ENCODE measurements around the gene AATK. TPM values are rescaled to one million over a fixed set of nuclear protein-coding genes. Genes with fewer than 3 reads are reported as not detected.

The AATK gene
- total RNA-seq, 2 donors from 2014 or later: 3.3 to 4.3 TPM

DNA sequence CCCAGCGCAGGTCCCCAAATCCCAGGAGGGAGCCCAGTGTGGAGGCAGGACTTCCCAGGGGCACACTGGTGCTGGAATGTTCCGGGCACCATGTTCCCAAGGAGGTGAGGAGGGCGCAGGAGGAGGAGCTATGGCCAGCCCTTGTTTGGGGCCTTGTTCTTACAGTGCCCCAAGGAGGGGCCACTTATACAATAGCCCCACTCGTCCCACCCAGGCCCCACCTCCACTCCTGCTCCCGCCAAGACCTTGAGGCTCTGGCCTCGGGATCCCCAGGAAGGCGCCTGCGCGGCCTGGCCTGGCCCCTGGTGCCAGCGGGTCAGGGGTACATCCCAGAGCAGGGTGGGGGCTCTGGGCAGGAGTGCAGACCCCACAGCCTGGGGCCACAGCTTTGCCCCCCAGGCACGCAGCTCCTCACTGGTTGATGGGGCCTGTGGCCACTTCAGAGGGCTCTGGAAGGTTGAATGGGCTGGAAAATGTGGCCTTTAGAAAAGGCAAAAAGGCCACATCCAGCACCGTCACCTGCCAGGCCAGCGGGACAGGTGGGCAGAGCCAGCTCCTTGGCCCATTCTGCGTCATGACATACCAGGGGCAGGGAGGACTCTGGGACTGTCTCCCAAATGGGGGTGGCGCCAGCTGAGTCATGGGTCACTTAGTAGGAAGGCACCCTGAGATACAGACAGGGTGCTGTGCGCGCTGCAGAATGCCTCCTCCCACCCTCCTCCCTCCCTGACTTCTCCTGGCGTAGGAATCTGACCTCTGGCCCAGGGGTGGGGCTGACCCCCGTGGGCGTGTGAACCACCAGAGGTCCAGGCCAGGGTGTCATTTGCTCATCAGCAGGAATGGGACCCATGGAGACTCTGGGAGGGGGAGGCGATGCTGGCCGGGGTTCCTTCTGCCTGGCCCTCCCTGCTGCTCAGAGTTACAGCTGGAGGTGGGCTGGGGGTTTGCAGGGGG is 33.0 kb downstream of the AATK start:
- no peak for DNase-seq
- Histone ChIP-seq H3K27me3 (ENCODE audit: control insufficient read depth, insufficient read depth, low read length, poor library complexity, severe bottlenecking) (no peaks in the 10 kb centered on the region), H3K4me1 (ENCODE audit: control insufficient read depth, insufficient read depth, low read length) (no peaks in the 10 kb centered on the region), H3K9ac (ENCODE audit: extremely low read depth, low read length, poor library complexity, severe bottlenecking) (no peak overlapping the region), H3K36me3 (ENCODE audit: control insufficient read depth, insufficient read depth, low read length) (no peaks in the 10 kb centered on the region), H3K9me3 (ENCODE audit: control insufficient read depth, low read length) (no peaks in the 10 kb centered on the region), H3K27ac (ENCODE audit: low read depth, low read length) (no peak overlapping the region), H3K4me3 (ENCODE audit: low read length) (no peak overlapping the region)
- WGBS, 2 experiments (ENCODE audit: insufficient coverage in 1 of 2, insufficient read length in 1 of 2): 93 to 96% methylated on average over 10 to 22 of the region's 22 CpGs
- H3K9me3 Mint-ChIP-seq: peaks cover under 1% of the 10 kb centered on the region
- H3K27me3 Mint-ChIP-seq (ENCODE audit: insufficient read depth): no peaks in the 10 kb centered on the region
- H3K4me1 Mint-ChIP-seq: no peaks in the 10 kb centered on the region
- no peak overlapping the region for H3K27ac Mint-ChIP-seq
- TF ChIP-seq, protein P1, sequence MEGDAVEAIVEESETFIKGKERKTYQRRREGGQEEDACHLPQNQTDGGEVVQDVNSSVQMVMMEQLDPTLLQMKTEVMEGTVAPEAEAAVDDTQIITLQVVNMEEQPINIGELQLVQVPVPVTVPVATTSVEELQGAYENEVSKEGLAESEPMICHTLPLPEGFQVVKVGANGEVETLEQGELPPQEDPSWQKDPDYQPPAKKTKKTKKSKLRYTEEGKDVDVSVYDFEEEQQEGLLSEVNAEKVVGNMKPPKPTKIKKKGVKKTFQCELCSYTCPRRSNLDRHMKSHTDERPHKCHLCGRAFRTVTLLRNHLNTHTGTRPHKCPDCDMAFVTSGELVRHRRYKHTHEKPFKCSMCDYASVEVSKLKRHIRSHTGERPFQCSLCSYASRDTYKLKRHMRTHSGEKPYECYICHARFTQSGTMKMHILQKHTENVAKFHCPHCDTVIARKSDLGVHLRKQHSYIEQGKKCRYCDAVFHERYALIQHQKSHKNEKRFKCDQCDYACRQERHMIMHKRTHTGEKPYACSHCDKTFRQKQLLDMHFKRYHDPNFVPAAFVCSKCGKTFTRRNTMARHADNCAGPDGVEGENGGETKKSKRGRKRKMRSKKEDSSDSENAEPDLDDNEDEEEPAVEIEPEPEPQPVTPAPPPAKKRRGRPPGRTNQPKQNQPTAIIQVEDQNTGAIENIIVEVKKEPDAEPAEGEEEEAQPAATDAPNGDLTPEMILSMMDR (conservative IDR thresholded peaks at IDR 0.05): no peak
- H3K4me3 Mint-ChIP-seq: no peak overlapping the region
- H3K36me3 Mint-ChIP-seq (ENCODE audit: low read depth): no peaks in the 10 kb centered on the region

DNA sequence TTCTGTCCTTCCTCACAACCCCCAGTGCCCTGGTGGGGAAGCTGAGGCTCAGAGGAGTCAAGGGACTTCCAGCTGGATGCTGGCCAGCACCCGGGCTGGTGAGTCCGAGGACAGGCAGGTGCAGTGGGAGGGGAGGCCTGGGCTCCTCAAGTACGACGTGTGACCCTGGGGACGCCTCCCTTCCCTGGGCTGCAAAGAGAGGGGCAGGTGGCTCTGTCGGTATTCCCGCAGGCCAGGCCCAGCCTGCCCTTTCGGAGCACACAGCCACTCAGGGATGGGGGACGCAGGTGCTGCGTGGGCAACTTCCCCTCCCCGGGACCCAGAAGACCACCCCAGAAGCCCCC is 33.9 kb downstream of the AATK start:
- H3K9me3 ChIP-seq (ENCODE audit: control insufficient read depth, low read length): no peaks in the 10 kb centered on the region
- Mint-ChIP-seq H3K27me3 (ENCODE audit: insufficient read depth) (no peaks in the 10 kb centered on the region), H3K4me1 (no peaks in the 10 kb centered on the region), H3K36me3 (ENCODE audit: low read depth) (no peaks in the 10 kb centered on the region), H3K9me3 (no peaks in the 10 kb centered on the region), H3K27ac (no peak overlapping the region), H3K4me3 (no peak overlapping the region)
- WGBS, 2 experiments (ENCODE audit: insufficient coverage in 1 of 2, insufficient read length in 1 of 2): 70% methylated on average over 11 of the region's 11 CpGs; no CpG with 5 or more reads in 1 of the 2 experiments
- H3K9ac ChIP-seq (ENCODE audit: extremely low read depth, low read length, poor library complexity, severe bottlenecking): no peak overlapping the region
- no peak for DNase-seq
- no peaks in the 10 kb centered on the region for H3K4me1 ChIP-seq (ENCODE audit: control insufficient read depth, insufficient read depth, low read length)
- no peak overlapping the region for H3K27ac ChIP-seq (ENCODE audit: low read depth, low read length)
- TF ChIP-seq, protein P1 (conservative IDR thresholded peaks at IDR 0.05): no peak
- H3K4me3 ChIP-seq (ENCODE audit: low read length): no peak overlapping the region
- H3K27me3 ChIP-seq (ENCODE audit: control insufficient read depth, insufficient read depth, low read length, poor library complexity, severe bottlenecking): no peaks in the 10 kb centered on the region
- no peaks in the 10 kb centered on the region for H3K36me3 ChIP-seq (ENCODE audit: control insufficient read depth, insufficient read depth, low read length)

DNA sequence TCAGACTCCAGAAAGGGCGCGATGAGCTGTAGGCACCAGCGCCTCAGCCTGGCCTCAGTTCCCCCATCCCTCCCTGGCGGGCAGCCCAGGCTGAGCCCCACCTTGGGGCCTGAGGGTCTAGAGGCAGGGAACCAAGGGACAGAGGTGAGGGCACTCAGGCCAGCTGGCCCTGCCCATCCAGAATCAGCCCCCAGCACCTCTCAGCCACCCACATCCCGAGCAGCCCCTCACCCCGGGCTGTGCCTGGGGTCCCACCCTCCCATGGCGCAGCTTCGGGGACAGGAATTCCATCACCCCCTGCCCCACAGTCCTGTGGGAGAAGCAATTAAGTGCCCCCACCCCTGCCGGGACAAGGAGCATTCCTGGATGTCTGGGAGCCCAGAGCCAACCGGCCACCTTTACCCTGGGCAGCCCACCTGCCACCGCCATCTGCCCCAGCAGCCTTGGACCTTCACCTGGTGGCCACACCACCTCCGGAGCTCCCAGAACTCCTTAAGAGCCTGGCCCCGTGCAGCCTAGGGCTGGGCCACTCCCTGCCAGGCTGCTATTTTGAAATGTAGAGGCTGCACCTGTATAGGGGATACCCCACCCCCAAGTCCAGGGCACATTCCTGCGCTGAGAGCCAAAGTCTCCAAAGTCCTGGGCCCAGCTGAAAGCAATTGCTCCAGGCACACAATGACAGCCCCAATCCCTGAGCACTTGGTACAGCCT is 34.4 kb downstream of the AATK start:
- H3K4me3 ChIP-seq (ENCODE audit: low read length): no peak overlapping the region
- Mint-ChIP-seq H3K4me3 (no peak overlapping the region), H3K9me3 (no peaks in the 10 kb centered on the region), H3K4me1 (no peaks in the 10 kb centered on the region), H3K36me3 (ENCODE audit: low read depth) (no peaks in the 10 kb centered on the region), H3K27ac (no peak overlapping the region), H3K27me3 (ENCODE audit: insufficient read depth) (no peaks in the 10 kb centered on the region)
- no peaks in the 10 kb centered on the region for H3K36me3 ChIP-seq (ENCODE audit: control insufficient read depth, insufficient read depth, low read length)
- DNase-seq: no peak
- no peaks in the 10 kb centered on the region for H3K4me1 ChIP-seq (ENCODE audit: control insufficient read depth, insufficient read depth, low read length)
- H3K9me3 ChIP-seq (ENCODE audit: control insufficient read depth, low read length): no peaks in the 10 kb centered on the region
- no peaks in the 10 kb centered on the region for H3K27me3 ChIP-seq (ENCODE audit: control insufficient read depth, insufficient read depth, low read length, poor library complexity, severe bottlenecking)
- no peak overlapping the region for H3K9ac ChIP-seq (ENCODE audit: extremely low read depth, low read length, poor library complexity, severe bottlenecking)
- TF ChIP-seq, protein P1 (conservative IDR thresholded peaks at IDR 0.05): no peak
- H3K27ac ChIP-seq (ENCODE audit: low read depth, low read length): no peak overlapping the region
- WGBS, 2 experiments (ENCODE audit: insufficient coverage in 1 of 2, insufficient read length in 1 of 2): 89 to 91% methylated on average over 8 to 14 of the region's 14 CpGs
